A549 (cell line): ENCODE measurements around the gene NAV2. TPM values are rescaled to one million over a fixed set of nuclear protein-coding genes. Genes with fewer than 3 reads are reported as not detected.

Source experiments
- CBX2 ChIP-seq: fragments of 200-600 bp; sonication (generic); IDR thresholded peaks from 2 replicates; pipeline ENCODE4 v1.6.1; 2016; ENCODE audit warnings: low read depth, mild to moderate bottlenecking, borderline replicate concordance
- CBX8 ChIP-seq: fragments of 200-600 bp; sonication (generic); IDR thresholded peaks from 2 replicates; pipeline ENCODE4 v1.6.1; 2016
- CHD2 ChIP-seq: fragments of 150-350 bp; IDR thresholded peaks from 2 replicates; pipeline ENCODE4 v1.6.1; 2014; ENCODE audit warnings: low read length; ENCODE audit not compliant: partially characterized antibody
- CHD4 ChIP-seq: fragments of 200-600 bp; sonication (generic); IDR thresholded peaks from 2 replicates; pipeline ENCODE4 v1.6.1; 2016; ENCODE audit warnings: antibody characterized with exemption, mild to moderate bottlenecking, borderline replicate concordance
- CTCF ChIP-seq: fragments of >200 bp; sonication (Bioruptor Twin); formaldehyde crosslinking; IDR thresholded peaks from 3 replicates; pipeline ENCODE4 v1.5.1; 2016
- EHF ChIP-seq: fragments of 250-450 bp; sonication (Bioruptor Pico); IDR thresholded peaks from 2 replicates; pipeline ENCODE4 v1.5.0; 2020; ENCODE audit warnings: mild to moderate bottlenecking
- EHMT2 ChIP-seq: fragments of 200-600 bp; sonication (generic); IDR thresholded peaks from 2 replicates; pipeline ENCODE4 v1.6.1; 2016; ENCODE audit warnings: antibody characterized with exemption, low read depth, mild to moderate bottlenecking, moderate library complexity
- ELK1 ChIP-seq: fragments of 150-350 bp; IDR thresholded peaks from 2 replicates; pipeline ENCODE4 v1.6.1; 2014; ENCODE audit warnings: low read depth, mild to moderate bottlenecking, low read length
- ESRRA ChIP-seq: fragments of 150-350 bp; IDR thresholded peaks from 2 replicates; pipeline ENCODE4 v1.6.1; 2014; ENCODE audit warnings: mild to moderate bottlenecking, low read length, borderline replicate concordance
- FOXS1 ChIP-seq: fragments of 250-450 bp; sonication (Bioruptor Pico); IDR thresholded peaks from 2 replicates; pipeline ENCODE4 v1.5.0; 2020; ENCODE audit warnings: mild to moderate bottlenecking, moderate library complexity
- GATA3 ChIP-seq: IDR thresholded peaks from 2 replicates; pipeline ENCODE4 v1.6.1; 2012; ENCODE audit warnings: borderline replicate concordance
- HDAC2 ChIP-seq: fragments of 200-600 bp; sonication (generic); IDR thresholded peaks from 2 replicates; pipeline ENCODE4 v1.6.1; 2016
- HES2 ChIP-seq: fragments of >200 bp; sonication (Bioruptor Twin); formaldehyde crosslinking; IDR thresholded peaks from 2 replicates; pipeline ENCODE4 v1.6.1; 2016
- HMGXB4 ChIP-seq: fragments of 250-450 bp; sonication (Bioruptor Pico); IDR thresholded peaks from 2 replicates; pipeline ENCODE4 v1.5.0; 2021; ENCODE audit warnings: mild to moderate bottlenecking, moderate library complexity, borderline replicate concordance
- HOXB13 ChIP-seq: fragments of 250-450 bp; sonication (Bioruptor Pico); IDR thresholded peaks from 2 replicates; pipeline ENCODE4 v1.5.0; 2020; ENCODE audit warnings: low read depth, mild to moderate bottlenecking, moderate library complexity
- HOXB5 ChIP-seq: fragments of 250-450 bp; sonication (Bioruptor Pico); IDR thresholded peaks from 2 replicates; pipeline ENCODE4 v1.5.0; 2020; ENCODE audit warnings: mild to moderate bottlenecking, moderate library complexity
- JUNB ChIP-seq: fragments of >200 bp; sonication (Bioruptor Twin); formaldehyde crosslinking; IDR thresholded peaks from 2 replicates; pipeline ENCODE4 v1.6.1; 2016
- KDM1A ChIP-seq: fragments of 200-600 bp; sonication (generic); IDR thresholded peaks from 2 replicates; pipeline ENCODE4 v1.6.1; 2016; ENCODE audit warnings: low read depth, mild to moderate bottlenecking
- MAX ChIP-seq: IDR thresholded peaks from 2 replicates; pipeline ENCODE4 v1.6.1; 2012
- MAZ ChIP-seq: fragments of 150-350 bp; IDR thresholded peaks from 2 replicates; pipeline ENCODE4 v1.6.1; 2014; ENCODE audit warnings: antibody characterized with exemption, low read depth, low read length, borderline replicate concordance
- NR3C1 ChIP-seq: fragments of >200 bp; sonication (Bioruptor Twin); formaldehyde crosslinking; IDR thresholded peaks from 3 replicates; pipeline ENCODE4 v1.6.1; 2017
- PBX3 ChIP-seq: IDR thresholded peaks from 2 replicates; pipeline ENCODE4 v1.6.1; 2012
- PHF8 ChIP-seq: fragments of 200-600 bp; sonication (generic); IDR thresholded peaks from 2 replicates; pipeline ENCODE4 v1.6.1; 2016; ENCODE audit warnings: low read depth, mild to moderate bottlenecking, antibody characterized with exemption, moderate library complexity, borderline replicate concordance
- RFX5 ChIP-seq: fragments of 450-650 bp; IDR thresholded peaks from 2 replicates; pipeline ENCODE4 v1.7.1; 2014; ENCODE audit warnings: antibody characterized with exemption, mild to moderate bottlenecking, moderate library complexity
- RNF2 ChIP-seq: fragments of 200-600 bp; sonication (generic); IDR thresholded peaks from 2 replicates; pipeline ENCODE4 v1.6.1; 2016; ENCODE audit warnings: low read depth, mild to moderate bottlenecking, antibody characterized with exemption, moderate library complexity, borderline replicate concordance
- SMC3 ChIP-seq: fragments of >200 bp; sonication (Bioruptor Twin); formaldehyde crosslinking; IDR thresholded peaks from 3 replicates; pipeline ENCODE4 v1.6.1; 2018; ENCODE audit warnings: inconsistent platforms
- TFCP2L1 ChIP-seq: fragments of 250-450 bp; sonication (Bioruptor Pico); IDR thresholded peaks from 2 replicates; pipeline ENCODE4 v1.5.0; 2021; ENCODE audit warnings: mild to moderate bottlenecking
- TP53 ChIP-seq: fragments of 250-450 bp; sonication (Bioruptor Pico); IDR thresholded peaks from 2 replicates; pipeline ENCODE4 v1.5.0; 2021; ENCODE audit warnings: mild to moderate bottlenecking, moderate library complexity
- ZFP36 ChIP-seq: fragments of 450-650 bp; IDR thresholded peaks from 2 replicates; pipeline ENCODE4 v1.6.1; 2014; ENCODE audit warnings: borderline replicate concordance; ENCODE audit not compliant: partially characterized antibody
- ZSCAN20 ChIP-seq: fragments of 250-450 bp; sonication (Bioruptor Pico); IDR thresholded peaks from 2 replicates; pipeline ENCODE4 v1.8.0; 2022; ENCODE audit warnings: mild to moderate bottlenecking, moderate library complexity
- polyA plus RNA-seq, 4 experiments: library from polyadenylated mRNA; depleted of rRNA in 3 of 4; stranded (reverse); fragments of >200 nt; fragmentation: RNase III in 1 of 4; extraction: RNeasy Plus Mini Kit Qiagen cat#74134 plus additional on column Dnase treatment in 1 of 4; gene quantifications; 2 replicates in 3 of 4; 3 replicates in 1 of 4; pipeline ENCODE4 v1.2.3, GENCODE V29; 2011 to 2017

The NAV2 gene
- polyA plus RNA-seq, 2 of the 4 experiments (the other 2 are of a cell fraction), result 4.9 to 19.8 TPM

- TF ChIP-seq EHMT2 (no peak), TP53 (CRISPR knock-in tag) (no peak), MAX (peak; percentile 87), HOXB13 (CRISPR knock-in tag) (0 out of 2 replicates have a peak, but pooled peaks have one; percentile 19), NR3C1 (no peak), CBX2 (no peak), CBX8 (no peak), PHF8 (peak; percentile 94), ZFP36 (no peak), CTCF (no peak), KDM1A (no peak), PBX3 (0 out of 2 replicates have a peak, but pooled peaks have one; percentile 20), ESRRA (no peak), JUNB (no peak), ELK1 (no peak), HMGXB4 (no peak), RNF2 (peak; percentile 50; the same call in 1 of the 2 replicates), SMC3 (no peak), HDAC2 (no peak), HOXB5 (CRISPR knock-in tag) (no peak), EHF (CRISPR knock-in tag) (no peak), RFX5 (no peak), GATA3 (0 out of 2 replicates have a peak, but pooled peaks have one; percentile 12), FOXS1 (CRISPR knock-in tag) (no peak), CHD2 (no peak), HES2 (no peak), MAZ (no peak), CHD4 (no peak), ZSCAN20 (CRISPR knock-in tag) (no peak), TFCP2L1 (CRISPR knock-in tag) (0 out of 2 replicates have a peak, but pooled peaks have one; percentile 63)
Measured at GRCh38 chr11:19712281-19713195, at the start of gene NAV2 (continued).
